Mucosa of gallbladder (tissue), 1 donor: ENCODE data around the gene CFAP91. TPM values are rescaled to one million over a fixed set of nuclear protein-coding genes. Genes with fewer than 3 reads are reported as not detected.

Experiments used
- DNase-seq: peaks from one replicate; pipeline ENCODE4 v3.0.0-alpha.2; 2020; ENCODE audit warnings: low spot score
- total RNA-seq: library from RNA; stranded (reverse); gene quantifications from one replicate; pipeline ENCODE4 v1.2.1, GENCODE V29; 2021
- donor health status: DM: no; HTN: no; CAD: no.

CFAP91 gene
- total RNA-seq: 6.7 TPM

GRCh38 chr3:119702530-119703527 is at the start of gene CFAP91:
Gene CFAP91, plus strand, starts transcription at chr3:119703022. Its CDS starts 77 bp downstream, at chr3:119703099.
- DNase-seq: peak; percentile 97

GRCh38 chr3:119653876-119654275 is 48.9 kb upstream of the CFAP91 start:
- DNase-seq: no peak

- no peak for DNase-seq
Measured at GRCh38 chr3:119657887-119658702, 44.7 kb upstream of the CFAP91 start.

- no peak for DNase-seq
Measured at GRCh38 chr3:119658994-119659393, 43.8 kb upstream of the CFAP91 start.

- no peak for DNase-seq
Measured at GRCh38 chr3:119659606-119660291, 43.1 kb upstream of the CFAP91 start.

GRCh38 chr3:119660474-119661440 is 42.1 kb upstream of the CFAP91 start, which contains the start of gene POPDC2:
Gene POPDC2, minus strand, starts transcription at chr3:119660589. Its CDS starts 166 bp downstream, at chr3:119660423.
- DNase-seq: peak; percentile 33

- DNase-seq: no peak
Measured at GRCh38 chr3:119662604-119663373, 40.0 kb upstream of the CFAP91 start.

- DNase-seq: no peak
Measured at GRCh38 chr3:119663885-119664284, 38.9 kb upstream of the CFAP91 start.

- DNase-seq: no peak
Measured at GRCh38 chr3:119664370-119664769, 38.5 kb upstream of the CFAP91 start.

GRCh38 chr3:119664850-119665379 is 37.9 kb upstream of the CFAP91 start:
- no peak for DNase-seq

- DNase-seq: no peak
Measured at GRCh38 chr3:119665954-119666559, 36.8 kb upstream of the CFAP91 start.

GRCh38 chr3:119669906-119670570 is 32.8 kb upstream of the CFAP91 start:
- no peak for DNase-seq

- DNase-seq: no peak
Measured at GRCh38 chr3:119672776-119673175, 30.0 kb upstream of the CFAP91 start.

GRCh38 chr3:119673875-119674274 is 28.9 kb upstream of the CFAP91 start:
- DNase-seq: no peak

- no peak for DNase-seq
Measured at GRCh38 chr3:119675188-119675874, 27.5 kb upstream of the CFAP91 start.

- DNase-seq: no peak
Measured at GRCh38 chr3:119676020-119676419, 26.8 kb upstream of the CFAP91 start.

- DNase-seq: peak; percentile 97
Measured at GRCh38 chr3:119676771-119677640, 25.8 kb upstream of the CFAP91 start, which contains the start of gene COX17. Gene COX17, minus strand, starts transcription at chr3:119677406. Its CDS starts 96 bp downstream, at chr3:119677310.
